Measurements from ENCODE around the gene PASK. TPM values are rescaled to one million over a fixed set of nuclear protein-coding genes. Genes with fewer than 3 reads are reported as not detected.

Gene PASK
- total and polyA plus RNA-seq, 2 of the 4 experiments (the other 2 are of a cell fraction): 4.1 TPM

- Histone ChIP-seq H2BK5ac (ENCODE audit: low read depth, low read length, poor library complexity, severe bottlenecking) (no peak overlapping the region), H3K4me1 (ENCODE audit: control insufficient read depth, insufficient read depth, low read length) (peaks cover 9% of the 10 kb centered on the region), H3K9me3 (ENCODE audit: control insufficient read depth, insufficient read depth, low read length) (no peaks in the 10 kb centered on the region), H3K4me3 (ENCODE audit: insufficient read depth, low read depth, low read length) (no peak overlapping the region), H3K9ac (ENCODE audit: low read depth, low read length) (no peak overlapping the region), H2AK5ac (ENCODE audit: low read depth, low read length) (no peak overlapping the region), H3K23ac (ENCODE audit: low read depth, low read length) (no peak overlapping the region), H3K27ac (ENCODE audit: insufficient read depth, low read length) (no peak overlapping the region), H3K18ac (ENCODE audit: low read depth, low read length) (no peak overlapping the region), H2BK20ac (ENCODE audit: low read depth, low read length) (no peak overlapping the region), H2BK15ac (ENCODE audit: low read depth, low read length) (no peak overlapping the region), H3K4ac (ENCODE audit: low read depth, low read length) (no peak overlapping the region), H2AFZ (replicated peaks; ENCODE audit: low read length, poor library complexity) (no peak overlapping the region), H4K91ac (ENCODE audit: insufficient read depth, low read depth, low read length) (no peak overlapping the region), H2AK9ac (replicated peaks; ENCODE audit: low read depth, low read length, poor library complexity) (no peak overlapping the region), H3K79me1 (ENCODE audit: low read depth in 1 of 2, low read length in 2 of 2) (peaks cover 14 to 33% of the 10 kb centered on the region in 2 experiments; a peak in 3 of 4 replicates), H3K27me3 (ENCODE audit: control insufficient read depth, insufficient read depth, low read length) (no peaks in the 10 kb centered on the region), H3K36me3 (ENCODE audit: control insufficient read depth, insufficient read depth, low read length) (peaks cover 30% of the 10 kb centered on the region), H4K5ac (ENCODE audit: low read depth, low read length) (no peak overlapping the region), H4K20me1 (ENCODE audit: insufficient read depth, low read length) (peaks cover 13% of the 10 kb centered on the region), H2BK120ac (ENCODE audit: low read depth, low read length) (no peak overlapping the region), H3K4me2 (ENCODE audit: low read depth, low read length) (no peak overlapping the region), H4K8ac (ENCODE audit: low read depth in 2 of 2, low read length in 2 of 2) (no peak overlapping the region), H3K14ac (replicated peaks; ENCODE audit: low read depth, low read length) (no peak overlapping the region), H3K56ac (ENCODE audit: extremely low read depth, insufficient read depth, low read length) (no peak overlapping the region), H3K9me1 (ENCODE audit: insufficient read depth, low read length) (peaks cover 16% of the 10 kb centered on the region)
- no peak for ATAC-seq (ENCODE audit: low read depth)
- CTCF ChIA-PET: no interaction called here
- intact Hi-C loops (cut with micrococcal nuclease) (no loop called here), in situ Hi-C loops (cut with MboI; ENCODE audit: low sequenced_read_pairs) (no loop called here), dilution Hi-C loops (cut with HindIII; ENCODE audit: low sequenced_read_pairs, unreplicated experiment) (no loop called here)
- no peak for DNase-seq
- TF ChIP-seq NFE2L2 (IDR thresholded peaks at IDR 0.05; ENCODE audit: low read depth, low read length) (no peak), ELK1 (IDR thresholded peaks at IDR 0.05; ENCODE audit: borderline replicate concordance, low read depth, low read length) (no peak)
- WGBS, 2 experiments (ENCODE audit: extremely low coverage in 2 of 2, insufficient read length in 1 of 2): 50% methylated on average over 1 of the region's 8 CpGs; no CpG with 5 or more reads in 1 of the 2 experiments
- POLR2A ChIA-PET (ENCODE audit: unreplicated experiment): no interaction called here
- no TSS peak for BruUV-seq (replicated peaks)
Observed at GRCh38 chr2:241158546-241158900, 9.3 kb upstream of the PASK start.

Data from IMR-90 (cell line).